Measurements from ENCODE around the gene ENTR1.
"Not testable (repeated sequence)": the region's sequence is repeated elsewhere in the genome, so short reads cannot be mapped to it uniquely, and the experiment has no call there.

Gene ENTR1

DNA sequence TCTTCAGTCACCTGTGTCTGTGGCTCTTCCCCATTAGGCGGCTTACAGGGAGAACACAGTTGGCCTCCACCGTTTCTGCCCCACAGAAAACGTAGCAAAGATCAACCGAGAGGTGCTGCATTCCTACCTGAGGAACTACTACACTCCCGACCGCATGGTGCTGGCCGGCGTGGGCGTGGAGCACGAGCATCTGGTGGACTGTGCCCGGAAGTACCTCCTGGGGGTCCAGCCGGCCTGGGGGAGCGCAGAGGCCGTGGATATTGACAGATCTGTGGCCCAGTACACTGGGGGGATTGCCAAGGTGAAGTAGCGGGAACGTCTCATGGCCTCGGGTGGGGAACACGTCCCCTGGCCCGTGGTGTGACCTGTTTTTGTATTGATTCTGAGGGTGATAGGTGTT, 6.5 kb upstream of the ENTR1 start:
- no peak for DNase-seq

DNA sequence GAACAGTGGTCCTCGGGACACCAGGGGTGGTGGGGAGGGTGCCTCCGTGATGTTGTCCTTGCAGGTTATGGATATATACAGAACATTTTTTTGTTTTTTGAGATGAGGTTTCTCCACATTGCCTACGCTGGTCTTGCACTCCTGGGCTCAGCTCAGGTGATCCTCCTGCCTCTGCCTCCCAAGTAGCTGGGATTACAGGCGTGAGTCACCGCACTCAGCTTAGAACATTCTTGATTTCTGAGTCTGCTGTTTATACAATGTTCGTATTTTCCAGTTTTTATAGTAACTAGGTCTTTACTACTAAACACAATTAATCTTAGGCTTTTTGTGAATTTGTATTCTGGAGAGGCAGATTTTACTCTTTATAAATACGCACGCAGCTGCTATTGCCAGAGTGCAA, 6.0 kb upstream of the ENTR1 start:
- no peak for DNase-seq

DNA sequence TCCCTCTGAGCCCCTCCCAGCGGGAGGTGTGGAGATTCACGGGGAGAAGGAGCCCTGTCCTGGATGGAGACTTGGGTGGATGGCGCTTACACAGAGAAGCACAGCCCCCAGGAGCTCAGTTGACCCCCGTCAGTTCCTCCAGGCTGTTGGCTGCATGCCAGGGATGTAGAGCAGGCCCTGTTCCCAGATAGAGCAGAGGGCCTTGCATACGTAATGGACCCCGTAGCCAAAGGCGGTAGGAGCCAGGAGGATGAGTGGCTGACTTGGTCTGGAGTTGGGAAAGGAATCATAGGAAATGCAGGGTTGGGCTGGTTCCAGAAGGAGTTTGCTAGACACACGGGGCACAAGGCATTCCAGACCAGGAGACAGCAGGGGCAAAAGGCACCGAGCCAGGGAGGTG, 2.5 kb upstream of the ENTR1 start:
- DNase-seq = no peak

DNA sequence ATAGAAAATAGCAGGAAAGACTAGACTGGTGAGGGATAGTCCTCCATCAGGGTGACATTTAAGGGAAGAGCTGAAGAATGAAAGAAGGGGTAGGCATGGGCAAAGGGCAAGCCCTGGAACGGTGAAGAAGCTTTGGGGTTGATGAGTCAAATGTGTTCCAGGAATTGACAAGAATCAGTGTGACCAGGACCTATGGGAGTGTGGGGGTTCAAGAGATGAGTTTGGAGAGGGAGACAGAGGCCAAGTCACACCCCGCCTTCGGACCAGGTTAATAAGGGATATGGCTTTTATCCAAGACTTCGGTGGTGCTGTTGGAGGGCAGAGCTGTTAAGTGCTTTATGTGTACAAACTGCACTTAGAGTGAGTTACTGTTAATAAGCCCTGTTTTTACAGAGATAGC, 964 bp upstream of the ENTR1 start:
- no peak for DNase-seq

DNA sequence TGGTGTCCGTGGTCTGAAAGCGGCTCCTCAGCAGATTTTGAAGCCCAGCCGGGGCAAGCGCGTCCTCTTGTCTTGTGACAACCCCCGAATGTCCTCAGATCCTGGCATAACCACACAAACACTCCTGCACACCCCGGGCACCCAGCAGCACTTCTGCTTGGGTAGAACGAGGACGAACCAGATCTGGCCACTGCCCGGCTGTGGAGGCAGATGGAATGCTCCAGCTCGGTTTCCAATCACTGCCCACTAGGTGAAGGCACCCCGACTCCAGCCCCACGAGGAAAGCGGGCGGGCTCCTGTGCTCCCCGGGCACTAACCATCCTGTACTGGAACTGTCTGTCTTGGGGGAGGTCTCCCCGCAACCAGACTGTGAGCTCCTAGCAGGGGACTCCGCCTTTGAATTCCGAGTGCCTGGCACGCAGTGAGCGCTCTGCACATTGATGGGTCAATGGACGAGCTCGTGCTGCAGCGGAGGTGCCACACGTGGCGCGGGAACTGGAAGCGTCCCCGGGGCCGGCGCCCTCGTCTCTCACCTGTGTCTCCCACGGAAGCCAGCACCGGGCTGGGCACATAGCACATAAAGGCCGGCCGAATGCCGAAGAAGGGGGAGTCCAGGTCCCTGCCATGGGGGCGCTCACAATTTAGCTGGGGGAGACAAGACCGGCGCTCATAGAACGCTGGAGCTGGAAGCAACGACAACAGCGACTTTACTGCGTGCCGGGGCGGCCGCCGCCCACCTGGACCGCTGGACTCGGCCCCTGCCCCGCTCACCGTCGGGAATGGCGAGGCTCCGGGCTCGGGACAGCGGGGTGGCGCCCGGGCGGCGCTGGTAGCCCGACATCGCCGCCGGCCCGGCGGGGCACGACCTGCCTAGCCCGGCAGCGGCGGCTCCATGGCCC, 608 bp downstream of the ENTR1 start:
- DNase-seq = peak; percentile 20

DNA sequence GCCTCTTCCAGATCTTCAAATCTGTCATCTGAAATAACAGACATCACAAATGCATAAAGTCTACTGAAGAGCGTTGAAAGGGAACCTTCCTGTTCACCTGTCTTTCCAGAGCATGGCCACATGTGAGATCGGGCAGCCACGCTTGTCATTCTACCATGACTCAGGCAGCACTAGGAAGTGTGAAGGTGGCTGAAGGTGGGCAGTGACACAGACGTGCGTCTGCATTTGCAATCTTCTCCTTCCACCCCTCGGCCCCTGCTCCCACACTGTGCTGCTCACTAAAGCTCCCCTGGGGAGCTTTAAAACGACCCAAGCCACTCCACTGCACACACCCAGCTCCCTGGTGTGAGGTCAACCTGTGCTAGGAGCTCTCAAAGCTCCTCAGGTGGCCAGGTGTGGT, 2.5 kb downstream of the ENTR1 start:
- DNase-seq = no peak

DNA sequence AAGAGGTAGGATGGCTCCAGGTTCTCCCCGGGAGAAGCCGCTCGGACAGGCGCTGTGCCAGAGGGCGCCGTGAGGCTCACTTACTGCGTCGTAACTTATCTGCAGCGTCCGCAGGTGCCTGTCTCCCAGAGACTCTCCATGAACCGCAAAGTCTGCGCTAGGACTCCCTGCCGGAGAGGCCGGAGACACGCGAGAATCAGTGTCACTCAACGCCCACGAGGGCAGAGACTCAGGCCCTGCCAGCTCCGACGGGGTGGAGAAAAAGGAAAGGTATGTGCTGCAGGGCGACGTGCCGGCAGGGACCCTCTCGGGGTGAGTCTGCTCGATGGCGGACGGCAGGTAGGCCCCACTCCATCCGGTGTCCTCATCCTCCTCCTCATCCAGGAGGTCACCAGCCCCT, 3.4 kb downstream of the ENTR1 start:
- not testable (repeated sequence) for DNase-seq

DNA sequence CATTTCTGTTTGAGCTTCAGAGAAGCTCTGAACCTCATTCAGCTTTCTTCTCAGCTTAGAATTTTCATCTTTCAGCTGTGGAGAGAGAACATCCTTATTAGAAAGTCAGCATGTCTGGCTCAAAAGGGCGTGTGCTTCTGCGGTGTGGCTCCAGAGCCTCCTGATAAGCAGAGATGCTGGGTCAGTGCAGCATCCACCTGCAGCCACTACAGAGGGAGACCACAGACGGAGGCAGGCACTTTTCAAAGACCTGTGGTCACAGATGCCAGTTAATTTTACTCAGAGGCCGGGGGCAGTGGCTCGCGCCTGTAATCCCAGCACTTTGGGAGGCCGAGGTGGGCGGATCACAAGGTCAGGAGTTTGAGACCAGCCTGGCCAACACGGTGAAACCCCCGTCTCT, 4.5 kb downstream of the ENTR1 start:
- not testable (repeated sequence) for DNase-seq

DNA sequence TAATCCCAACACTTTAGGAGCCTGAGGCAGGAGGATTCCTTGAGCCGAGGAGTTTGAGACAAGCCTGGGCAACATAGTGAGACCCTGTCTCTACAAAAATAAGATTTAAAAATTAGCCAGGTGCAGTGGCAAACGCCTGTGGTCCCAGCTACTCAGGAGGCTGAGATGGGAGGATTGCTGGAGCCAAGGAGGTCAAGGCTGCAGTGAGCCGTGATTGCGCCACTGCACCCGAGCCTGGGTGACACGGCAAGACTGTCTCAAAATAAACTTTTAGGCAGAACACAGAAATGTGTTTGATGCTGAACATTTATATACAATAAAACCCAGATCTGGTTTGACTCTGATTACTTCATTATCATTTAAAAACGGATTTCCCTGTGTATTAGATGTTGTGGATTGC, 4.9 kb downstream of the ENTR1 start:
- no peak for DNase-seq

DNA sequence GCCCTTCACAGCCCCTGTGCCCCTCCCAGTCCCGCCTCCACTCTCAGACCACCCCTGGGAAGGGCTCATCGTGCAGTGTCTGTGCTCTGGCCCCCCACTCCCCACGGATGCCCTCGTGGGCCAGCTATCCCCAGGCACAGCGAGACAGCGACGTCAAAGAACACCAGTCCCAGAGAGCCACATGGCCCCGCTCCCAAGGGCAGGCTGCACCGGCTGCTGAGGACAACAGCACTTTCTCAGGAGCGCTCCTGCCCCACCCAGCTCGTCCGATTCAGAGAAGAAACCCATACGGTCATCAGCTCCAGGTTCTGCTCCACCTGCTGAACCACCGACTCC, 5.6 kb downstream of the ENTR1 start:
- DNase-seq = no peak

DNA sequence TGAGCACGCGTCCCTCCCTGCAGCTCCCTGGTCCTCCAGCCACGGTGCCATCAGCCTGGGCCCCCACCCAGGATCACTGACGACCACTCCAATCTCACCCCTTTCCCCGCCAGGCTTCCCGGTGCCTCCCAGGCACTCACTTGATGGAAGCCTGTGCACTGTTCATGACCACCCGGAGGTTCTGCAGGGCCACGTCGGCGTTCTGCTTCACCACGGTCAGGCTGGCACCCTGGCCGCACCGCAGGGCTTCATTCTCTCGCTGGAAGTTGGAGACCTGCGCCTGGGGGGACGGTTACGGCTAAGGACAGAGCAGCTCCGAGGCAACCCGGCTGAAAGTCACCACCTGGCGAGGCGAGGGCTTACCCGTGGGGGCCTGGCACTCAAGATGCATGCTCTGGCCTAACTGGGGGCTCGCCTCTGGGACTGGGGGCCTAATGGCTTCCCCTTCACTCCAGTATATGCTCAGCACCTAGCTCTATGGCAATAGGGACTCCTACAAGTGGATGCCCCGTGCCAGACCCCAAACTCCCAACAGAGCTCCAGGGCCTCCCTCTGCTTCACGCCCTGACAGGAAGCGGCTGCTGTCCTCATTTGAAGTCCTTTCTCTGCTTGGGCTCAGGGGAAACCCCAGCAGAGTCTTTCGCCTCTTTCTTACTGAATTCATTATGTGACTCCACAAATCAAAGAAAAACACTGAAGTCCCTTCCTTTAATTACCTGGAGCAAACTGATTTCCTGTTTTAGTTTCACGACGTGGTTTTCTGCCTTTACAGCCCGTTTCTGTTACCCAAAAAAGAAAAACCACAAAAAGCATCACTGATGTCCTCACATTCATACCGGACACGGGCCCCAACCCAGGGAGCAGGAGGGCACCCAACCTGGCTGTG, 6.3 kb downstream of the ENTR1 start:
- DNase-seq = no peak

DNA sequence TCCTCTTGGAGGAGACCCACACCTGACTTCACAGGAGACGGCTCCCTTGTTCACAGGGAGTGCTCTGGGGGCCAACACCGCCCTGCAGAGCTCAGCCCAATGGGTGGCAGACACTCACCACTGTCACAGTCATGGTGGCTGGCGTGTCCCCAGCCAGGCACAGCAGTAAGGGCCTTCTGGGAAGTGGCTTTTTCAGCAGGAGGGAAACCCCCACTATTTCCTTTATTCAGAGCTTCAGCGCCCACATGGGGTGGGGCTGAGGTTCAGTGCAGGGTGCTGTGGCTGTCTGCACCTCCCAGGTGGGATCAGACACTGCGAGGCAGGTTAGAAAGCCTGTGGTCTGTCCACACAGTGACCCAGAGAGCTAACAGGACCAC, 6.9 kb downstream of the ENTR1 start:
- no peak for DNase-seq

DNA sequence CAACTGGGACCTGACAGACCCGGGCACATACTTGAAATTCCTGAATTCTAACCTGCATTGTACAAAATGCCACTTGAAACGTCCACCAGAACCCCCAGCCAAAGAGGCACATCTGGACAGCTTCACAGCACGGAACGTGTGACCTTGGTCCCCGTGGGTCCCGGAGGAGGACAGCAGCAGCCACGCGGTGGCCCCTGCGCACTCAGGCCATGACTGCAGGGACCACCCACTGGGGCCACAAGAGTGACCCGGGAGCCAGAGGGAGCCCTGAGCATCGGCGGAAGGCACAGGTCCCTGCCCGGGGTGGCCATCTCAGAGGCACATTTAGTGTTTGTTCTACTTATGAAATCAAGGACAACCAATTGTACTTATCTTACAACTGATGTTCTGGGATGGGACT, 8.3 kb downstream of the ENTR1 start:
- DNase-seq = no peak

DNA sequence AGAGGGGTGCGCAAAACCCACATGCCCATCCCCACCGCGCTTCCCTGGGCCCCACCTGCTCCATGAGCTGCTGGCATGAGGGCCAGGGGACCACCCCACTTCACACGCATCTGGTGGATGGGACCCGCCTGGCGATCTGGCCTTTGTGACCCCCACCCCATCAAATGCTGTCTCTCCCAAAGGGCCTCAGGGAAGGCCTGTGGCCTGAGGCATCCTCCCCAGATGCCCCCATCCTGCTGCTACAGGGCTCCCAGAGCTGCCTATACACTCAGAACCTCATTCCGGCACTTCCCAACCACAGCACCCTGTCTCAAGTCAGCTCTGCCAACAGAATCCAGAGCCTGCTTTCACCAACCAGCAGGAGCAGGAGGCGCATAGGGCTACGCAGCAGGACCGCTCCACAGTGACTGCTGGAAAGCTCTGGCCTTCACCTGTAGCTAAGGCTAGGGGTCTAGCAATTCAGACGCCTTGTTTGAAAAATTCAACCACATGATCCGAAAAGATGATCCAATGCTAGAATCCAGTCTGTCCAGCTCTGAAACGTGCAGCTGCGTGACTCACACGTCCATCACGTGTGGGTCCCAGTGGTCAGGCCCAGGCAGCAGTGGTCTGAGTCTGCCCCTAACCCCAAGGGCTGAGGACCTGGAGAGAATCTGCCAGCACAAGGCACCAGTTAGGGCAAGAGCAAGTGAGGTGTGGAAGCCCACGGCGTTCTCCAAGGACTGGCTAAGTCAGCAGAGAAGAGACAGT, 9.1 kb downstream of the ENTR1 start:
- DNase-seq = peak; percentile 4

DNA sequence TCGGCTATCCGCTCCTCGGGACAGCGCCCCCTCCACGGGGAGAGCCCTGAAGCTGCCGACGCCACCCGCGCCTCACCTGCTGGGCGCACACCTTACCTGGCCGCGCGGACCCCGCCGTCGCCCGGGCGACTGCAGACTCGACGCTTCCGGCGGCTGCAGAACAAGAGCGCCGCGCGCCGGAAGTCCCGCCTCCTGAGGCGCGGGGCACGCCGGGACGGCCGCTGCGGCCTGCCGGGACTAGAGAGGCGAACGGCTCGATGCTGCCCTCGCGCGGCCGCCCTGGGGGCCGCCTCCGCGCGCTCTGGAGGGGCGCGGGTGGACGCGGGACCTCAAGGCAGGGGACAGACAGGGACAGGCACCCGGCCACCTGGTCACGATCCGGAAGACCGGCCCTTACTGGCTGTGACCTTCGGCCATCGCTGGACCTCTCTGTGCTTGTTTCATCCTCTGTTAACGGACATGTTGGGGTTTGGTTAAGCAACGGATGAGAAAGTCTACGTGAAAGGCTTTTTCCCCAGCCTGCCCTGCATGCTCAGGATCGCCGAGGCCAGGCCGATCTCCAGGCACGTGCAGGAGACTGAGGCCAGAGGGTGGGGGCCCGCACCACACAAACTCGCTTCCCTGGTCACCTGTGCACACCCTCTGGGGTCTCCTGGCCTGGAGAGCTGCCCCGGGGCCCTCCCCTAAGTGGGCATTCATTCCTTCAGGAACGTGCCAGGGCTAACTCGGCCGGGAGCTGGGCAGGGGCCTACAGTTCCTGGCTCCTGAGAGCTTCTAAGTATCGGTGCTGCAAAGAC, 10.2 kb downstream of the ENTR1 start, which contains the start of gene SNAPC4:
Gene SNAPC4 (minus strand): TSS at position 133 of the 797 bp plus-strand sequence. CDS start 1,742 bp downstream, outside the sequence.
- peak; percentile 85 for DNase-seq

DNA sequence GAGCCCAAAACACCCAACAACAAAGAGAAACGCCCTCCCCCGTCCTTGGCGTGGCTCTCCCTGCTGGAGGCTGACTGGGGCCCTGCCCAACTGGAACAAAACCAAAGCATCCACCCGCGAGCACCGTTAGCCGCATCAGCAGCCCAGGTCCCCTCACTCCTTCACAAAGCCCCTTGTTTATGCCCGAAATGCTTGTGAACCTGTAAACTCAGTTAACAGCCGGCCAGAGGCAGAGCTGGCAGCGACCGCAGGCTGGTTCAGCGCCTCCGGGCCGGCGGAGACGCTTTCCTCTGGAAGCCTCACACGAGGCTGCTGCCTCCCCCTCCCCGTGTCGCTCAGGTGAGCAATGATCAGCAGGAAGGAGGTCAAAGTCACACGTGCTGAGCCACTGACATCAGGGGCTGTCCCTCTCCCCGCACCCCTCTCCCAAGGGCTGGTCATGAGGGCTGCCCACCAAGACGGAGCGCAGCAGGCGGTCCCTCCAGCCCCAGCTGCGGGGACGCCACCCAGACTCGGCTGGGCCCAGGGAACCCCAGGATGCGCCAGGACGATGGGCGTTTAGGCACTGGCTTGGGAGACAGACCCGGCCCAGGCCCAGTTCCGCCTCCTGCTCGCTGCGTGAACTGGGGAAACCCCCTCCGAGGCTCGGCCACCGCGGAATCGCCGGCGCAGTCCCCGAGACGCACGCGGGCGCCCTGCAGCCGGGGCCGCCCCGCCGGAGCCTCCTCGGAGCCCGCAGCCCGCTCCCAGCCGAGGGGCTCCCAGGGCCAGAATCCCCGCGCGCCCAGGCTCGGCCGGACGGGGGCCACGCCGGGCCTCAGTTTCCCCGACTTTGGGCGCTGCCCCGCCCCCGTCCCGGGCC, 11.0 kb downstream of the ENTR1 start:
- no peak for DNase-seq

DNA sequence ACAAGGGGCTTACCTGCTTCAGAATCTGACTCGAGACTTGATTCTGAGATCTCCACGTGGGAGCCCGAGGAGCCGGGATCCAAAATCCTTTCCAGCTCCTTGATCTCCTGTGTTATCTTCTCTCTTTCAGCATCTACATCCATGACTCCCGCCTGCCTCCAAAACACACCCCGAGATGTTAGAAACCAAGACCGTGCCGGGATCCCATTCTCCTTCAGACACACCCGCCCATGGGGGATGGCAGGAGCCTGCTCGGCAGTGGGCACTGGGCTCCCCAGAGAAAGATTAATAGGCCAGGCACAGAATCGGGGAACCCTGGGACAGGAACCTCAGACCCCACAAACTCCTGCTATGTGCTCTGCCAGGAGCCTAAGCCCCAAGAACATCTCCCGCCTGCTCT, 12.1 kb downstream of the ENTR1 start:
- DNase-seq = no peak

DNA sequence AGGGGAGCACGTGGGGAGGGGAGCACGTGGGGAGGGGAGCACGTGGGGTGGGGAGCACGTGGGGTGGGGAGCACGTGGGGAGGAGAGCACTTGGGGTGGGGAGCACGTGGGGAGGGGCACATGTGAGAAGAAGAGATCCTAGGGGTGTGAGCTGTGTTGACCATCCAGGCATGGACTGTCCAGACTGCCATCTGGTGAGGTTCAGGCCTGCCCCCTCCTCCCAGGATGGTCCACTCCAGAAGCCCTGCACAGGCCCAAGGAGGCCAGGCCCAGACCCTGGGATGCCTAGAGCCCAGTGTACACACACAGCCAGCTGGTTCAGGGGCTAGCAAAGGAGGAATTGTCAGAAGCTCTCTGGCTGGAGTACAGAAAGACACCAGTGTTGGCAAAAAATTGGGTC, 12.8 kb downstream of the ENTR1 start:
- DNase-seq = no peak

DNA sequence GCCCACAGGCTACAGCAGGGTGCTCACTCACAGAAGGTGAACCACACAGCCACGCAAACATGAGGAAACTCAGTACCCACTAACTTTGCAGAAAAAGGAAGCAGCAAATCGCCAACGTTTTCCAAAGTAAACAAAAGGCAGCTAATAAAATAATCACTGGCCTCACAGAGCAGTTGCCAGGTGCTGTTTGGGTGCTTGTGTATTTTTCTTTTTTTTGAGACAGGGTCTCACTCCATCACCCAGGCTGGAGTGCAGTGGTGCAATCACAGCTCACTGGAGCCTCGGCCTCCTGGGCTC, 14.2 kb downstream of the ENTR1 start:
- no peak for DNase-seq

DNA sequence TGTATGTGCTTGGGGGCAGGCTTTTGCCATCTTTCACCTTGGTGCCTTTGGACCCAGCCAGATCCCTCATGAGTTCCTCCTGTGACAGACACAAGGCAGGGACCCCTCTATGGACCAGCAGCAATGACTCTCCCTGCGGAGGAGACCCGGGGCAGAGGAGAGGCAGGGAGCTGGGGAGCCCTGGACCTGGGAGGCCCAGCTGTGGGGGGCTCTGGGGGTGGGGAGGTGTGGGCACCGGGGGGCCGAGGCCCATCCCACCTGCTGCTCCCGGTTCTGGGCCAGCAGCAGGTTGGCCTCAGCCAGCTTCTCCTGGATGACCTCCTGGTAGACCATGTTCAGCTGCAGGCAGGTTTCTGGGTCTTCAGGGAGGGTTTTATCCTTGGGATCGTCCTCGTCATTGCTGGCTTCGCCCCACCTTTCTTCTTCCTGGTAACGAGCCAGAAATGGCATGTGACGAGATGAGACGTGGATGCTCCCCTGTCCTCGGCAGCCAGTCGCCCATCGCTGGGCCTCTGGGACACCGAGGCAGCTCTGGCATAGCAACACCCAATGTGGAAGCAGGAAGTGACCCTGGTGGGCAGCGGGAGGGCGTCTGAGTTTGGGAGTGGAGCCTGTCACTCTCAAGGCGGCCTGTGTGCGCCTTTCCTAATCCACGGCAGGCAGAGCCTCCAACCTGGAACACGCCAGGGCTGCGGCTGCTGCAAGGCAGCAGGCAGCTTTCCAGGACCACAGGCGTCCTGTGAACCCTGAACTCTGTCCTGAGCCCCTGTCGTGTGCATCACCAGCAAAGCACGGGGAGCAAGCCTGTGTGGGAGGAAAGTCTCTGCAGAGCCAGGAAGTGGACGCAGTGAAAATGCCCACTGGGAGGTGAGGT, 14.8 kb downstream of the ENTR1 start:
- no peak for DNase-seq

DNA sequence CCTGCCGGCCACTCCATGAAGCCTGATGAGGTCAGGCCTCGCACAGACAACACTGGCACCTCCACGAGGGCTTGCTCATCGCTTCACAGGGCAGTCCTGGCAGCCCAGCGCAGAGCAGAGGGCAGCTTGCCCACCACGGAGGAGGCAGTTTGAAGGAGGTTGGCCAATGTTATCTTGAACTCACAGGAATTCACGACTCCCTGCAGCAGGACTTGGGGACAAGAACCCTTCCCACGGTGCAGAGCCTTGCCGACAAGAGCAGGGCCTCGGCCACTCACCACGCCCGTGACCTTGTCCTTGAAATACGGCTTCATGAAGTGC, 15.4 kb downstream of the ENTR1 start:
- no peak for DNase-seq

Measured in NCI-H1092 treated with DMSO at 0.1 percent for 48 hours (cell line).